Adrenal gland (tissue), 5 donors: ENCODE results near the gene MUC2.

ENCODE experiments used
- CTCF ChIP-seq, 6 experiments: fragments of 450-650 bp in 4 of 6; fragments of 200-600 bp in 2 of 6; sonication (generic) in 1 of 6; IDR thresholded peaks; 1 replicate in 5 of 6; 2 replicates in 1 of 6; pipeline versions ENCODE4 v1.5.1 to v1.8.0; 2016 to 2021; ENCODE audit warnings: antibody characterized with exemption in 6 of 6, mild to moderate bottlenecking in 2 of 6, moderate library complexity in 1 of 6
- POLR2A ChIP-seq, 2 donors: fragments of 450-650 bp; IDR thresholded peaks; one replicate each; pipeline ENCODE4 v1.6.1; 2017; ENCODE audit warnings: antibody characterized with exemption in 2 of 2, mild to moderate bottlenecking in 2 of 2, moderate library complexity in 1 of 2
- donor health status: DM: no; HTN: no; CAD: no.

- TF ChIP-seq CTCF (IDR thresholded peaks at IDR 0.05) (no peak), POLR2A (IDR thresholded peaks at IDR 0.05) (no peak)
Observed at GRCh38 chr11:1085440-1086170, 10.9 kb downstream of the MUC2 start.
